Bronchial epithelial cell (primary cell): Measurements from ENCODE around the gene SLC22A25. TPM values are rescaled to one million over a fixed set of nuclear protein-coding genes. Genes with fewer than 3 reads are reported as not detected.

ENCODE experiments used
- DNase-seq: peaks from one replicate; pipeline ENCODE4 v3.0.0-alpha.2; 2010; ENCODE audit warnings: low read depth
- FAIRE-seq: peaks from 2 replicates; lab custom pipeline; 2011; peaks lifted over from hg19 to GRCh38; lab: Jason Lieb, UNC
- H3K27me3 ChIP-seq: 2 replicates; pipeline ENCODE4 v1.5.1; 2011; ENCODE audit warnings: low read length; ENCODE audit not compliant: control insufficient read depth, insufficient read depth
- H3K36me3 ChIP-seq: 2 replicates; pipeline ENCODE4 v1.5.1; 2011; ENCODE audit warnings: low read length; ENCODE audit not compliant: control insufficient read depth, insufficient read depth
- H3K4me3 ChIP-seq: 2 replicates; pipeline ENCODE4 v1.5.1; 2011; ENCODE audit warnings: mild to moderate bottlenecking, low read depth, low read length, control low read depth
- CTCF ChIP-seq: IDR thresholded peaks from 2 replicates; pipeline ENCODE4 v1.5.1; 2011; ENCODE audit warnings: mild to moderate bottlenecking, moderate library complexity, low read length, control low read depth, inconsistent platforms; ENCODE audit not compliant: insufficient read depth, severe bottlenecking
- total RNA-seq: library from RNA; depleted of rRNA; stranded (reverse); fragments of >200 nt; gene quantifications from 2 replicates; pipeline ENCODE4 v1.2.1, GENCODE V29; 2014

Gene SLC22A25
- total RNA-seq, 1 donor from 2014 or later = not detected

DNA sequence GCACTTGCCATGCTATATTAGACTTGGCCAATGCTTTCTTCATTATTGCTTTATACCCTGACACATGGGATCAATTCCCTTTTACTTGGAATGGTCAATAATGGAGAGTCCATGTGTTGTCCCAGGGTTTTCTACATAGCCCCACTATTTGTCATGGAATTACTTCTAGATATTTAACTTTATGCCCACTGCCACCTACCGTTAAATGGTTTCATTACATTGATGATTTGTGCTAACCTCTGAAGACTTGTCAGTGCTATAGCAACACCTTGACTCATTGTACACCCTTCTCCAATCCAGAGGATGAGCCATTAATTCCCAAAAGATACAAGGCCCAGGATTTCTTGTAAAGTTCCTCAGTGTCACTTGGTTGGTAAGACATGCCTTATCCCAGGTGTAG lies 31.4 kb upstream of the SLC22A25 start:
- H3K36me3 ChIP-seq = no peaks in the 10 kb centered on the region
- DNase-seq = peak; percentile 35
- FAIRE-seq = no peak
- H3K27me3 ChIP-seq = no peaks in the 10 kb centered on the region
- H3K4me3 ChIP-seq = no peak overlapping the region
- no peak for TF ChIP-seq CTCF

GRCh38 chr11:63273685-63274084 lies 30.3 kb upstream of the SLC22A25 start:
- Histone ChIP-seq H3K4me3 (no peak overlapping the region), H3K27me3 (no peaks in the 10 kb centered on the region), H3K36me3 (no peaks in the 10 kb centered on the region)
- FAIRE-seq (no peak), DNase-seq (no peak)
- no peak for TF ChIP-seq CTCF

DNA sequence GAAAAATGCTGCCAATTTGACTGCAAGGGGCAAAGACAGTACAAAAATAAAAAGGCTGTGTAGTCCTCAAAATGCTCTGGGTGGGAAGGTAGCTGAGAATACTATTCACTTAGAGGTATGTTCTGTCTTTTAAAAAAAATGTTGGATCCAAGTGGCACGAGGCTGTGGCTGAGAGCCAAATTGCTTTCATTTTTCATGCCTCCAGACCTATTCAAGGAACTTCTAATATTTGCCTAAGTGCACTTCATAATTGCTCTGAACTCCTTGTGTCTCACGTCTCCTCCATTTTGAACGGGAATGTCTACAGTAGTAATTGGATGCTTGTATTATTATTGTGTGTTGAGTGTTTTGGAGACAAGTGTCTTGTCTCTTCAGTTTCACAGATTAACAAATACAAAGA lies 19.1 kb upstream of the SLC22A25 start:
- TF ChIP-seq CTCF = no peak
- no peak overlapping the region for H3K4me3 ChIP-seq
- no peaks in the 10 kb centered on the region for H3K27me3 ChIP-seq
- DNase-seq = no peak
- no peak for FAIRE-seq
- H3K36me3 ChIP-seq = no peaks in the 10 kb centered on the region

DNA sequence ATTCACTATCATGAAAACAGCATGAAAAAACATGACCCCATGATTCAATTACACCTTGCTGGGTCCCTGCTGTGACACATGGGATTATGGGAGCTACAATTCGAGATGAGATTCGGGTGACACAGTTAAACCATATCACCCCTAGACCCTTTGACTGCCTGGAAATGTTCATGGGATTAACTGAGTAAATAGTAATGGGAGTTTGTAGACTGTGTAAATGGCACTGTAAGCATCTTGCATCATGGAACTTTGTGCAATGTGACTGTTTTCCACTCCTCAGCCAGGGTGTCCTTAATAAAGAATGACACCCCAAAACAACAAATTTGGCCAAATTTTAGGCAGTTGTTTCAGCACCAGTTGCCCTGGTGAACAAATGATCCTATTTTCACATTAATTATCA lies 7.9 kb upstream of the SLC22A25 start:
- DNase-seq (no peak), FAIRE-seq (no peak)
- Histone ChIP-seq H3K27me3 (no peaks in the 10 kb centered on the region), H3K4me3 (no peak overlapping the region), H3K36me3 (no peaks in the 10 kb centered on the region)
- no peak for TF ChIP-seq CTCF

DNA sequence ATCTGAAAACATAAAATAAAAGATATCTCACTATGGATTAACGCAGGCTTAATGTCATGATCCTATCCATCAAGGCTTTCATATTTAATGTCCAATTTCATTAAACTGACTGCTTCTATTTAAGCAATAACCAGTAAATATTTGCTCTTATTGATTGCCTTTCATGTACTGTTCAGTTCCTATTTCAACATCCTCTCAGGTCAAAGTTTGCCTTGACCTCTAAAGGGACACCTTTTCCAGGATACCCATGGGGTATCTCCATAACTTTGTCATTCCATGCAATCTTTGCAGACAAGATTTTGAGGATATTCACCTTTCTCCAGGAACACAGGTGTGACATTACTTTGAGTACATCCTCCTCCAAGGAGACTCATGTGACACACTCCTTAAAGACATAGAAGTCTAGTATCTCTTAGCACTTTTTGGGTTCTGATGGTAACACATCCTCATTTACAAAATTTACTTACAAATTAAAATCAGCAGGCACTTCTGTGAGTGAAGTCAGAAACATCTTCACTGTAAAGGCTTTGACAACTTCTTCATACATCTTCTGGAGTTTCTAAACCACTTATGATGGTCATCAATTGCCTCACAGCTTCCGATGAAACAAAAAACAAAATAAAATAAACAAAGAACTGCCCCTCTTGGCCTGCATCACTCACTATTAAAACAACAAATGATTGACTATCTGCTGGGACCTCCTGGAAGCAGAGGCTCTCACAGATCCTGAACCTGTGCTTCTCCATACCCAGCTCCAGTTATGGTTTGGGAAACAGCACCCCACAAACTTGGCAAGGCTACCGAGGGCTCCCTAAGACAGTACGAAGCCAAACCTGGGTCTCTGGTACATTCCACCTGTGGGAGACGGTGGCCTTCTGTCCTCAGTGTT lies 7.0 kb upstream of the SLC22A25 start:
- Histone ChIP-seq H3K27me3 (no peaks in the 10 kb centered on the region), H3K36me3 (no peaks in the 10 kb centered on the region), H3K4me3 (no peak overlapping the region)
- FAIRE-seq = no peak
- no peak for DNase-seq
- no peak for TF ChIP-seq CTCF
